Measurements from ENCODE around the gene SPAG6. TPM values are rescaled to one million over a fixed set of nuclear protein-coding genes. Genes with fewer than 3 reads are reported as not detected.

The SPAG6 gene
- total and polyA plus RNA-seq, 2 experiments from 2014 or later, result 0.21 TPM; not detected in 1

DNA sequence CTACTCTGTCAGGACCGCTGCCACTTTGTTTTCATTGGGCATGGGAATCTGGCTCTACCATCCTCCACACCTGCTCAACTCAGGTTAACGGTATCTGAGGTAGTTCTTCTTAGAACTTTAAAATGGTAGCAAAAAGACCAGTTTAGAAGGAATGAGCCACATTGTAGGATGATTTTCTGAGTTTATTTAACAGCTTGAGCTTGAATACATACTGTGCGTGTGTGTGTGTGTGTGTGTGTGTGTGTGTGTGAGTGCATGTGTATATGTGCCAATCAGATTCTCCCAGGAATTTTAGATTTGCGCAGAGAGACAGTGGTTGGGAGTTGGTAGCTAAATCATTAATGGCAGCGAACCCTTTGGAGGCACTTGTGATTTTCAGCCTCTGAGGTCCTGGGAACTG lies 81.4 kb downstream of the SPAG6 start:
- Mint-ChIP-seq H3K36me3 (ENCODE audit: low read depth) (no peaks in the 10 kb centered on the region), H3K4me3 (no peak overlapping the region), H3K4me1 (peaks cover 33% of the 10 kb centered on the region), H3K9me3 (no peaks in the 10 kb centered on the region), H3K27ac (no peak overlapping the region), H3K27me3 (ENCODE audit: insufficient read depth, low read depth, poor library complexity) (peaks cover 2% of the 10 kb centered on the region)
- 0 out of 2 replicates have a peak overlapping the region, but pooled peaks have one; percentile 83 for H2AFZ ChIP-seq
- H3K9me2 ChIP-seq (ENCODE audit: insufficient read depth), result peaks cover 7% of the 10 kb centered on the region; the same call in 1 of the 2 replicates
- no peaks in the 10 kb centered on the region for H3K27me3 ChIP-seq (ENCODE audit: insufficient read depth)
- no peaks in the 10 kb centered on the region for H3K79me2 ChIP-seq (replicated peaks; ENCODE audit: insufficient read depth)
- no peak overlapping the region for H3K27ac ChIP-seq (ENCODE audit: low read depth)
- TF ChIP-seq, protein P1, sequence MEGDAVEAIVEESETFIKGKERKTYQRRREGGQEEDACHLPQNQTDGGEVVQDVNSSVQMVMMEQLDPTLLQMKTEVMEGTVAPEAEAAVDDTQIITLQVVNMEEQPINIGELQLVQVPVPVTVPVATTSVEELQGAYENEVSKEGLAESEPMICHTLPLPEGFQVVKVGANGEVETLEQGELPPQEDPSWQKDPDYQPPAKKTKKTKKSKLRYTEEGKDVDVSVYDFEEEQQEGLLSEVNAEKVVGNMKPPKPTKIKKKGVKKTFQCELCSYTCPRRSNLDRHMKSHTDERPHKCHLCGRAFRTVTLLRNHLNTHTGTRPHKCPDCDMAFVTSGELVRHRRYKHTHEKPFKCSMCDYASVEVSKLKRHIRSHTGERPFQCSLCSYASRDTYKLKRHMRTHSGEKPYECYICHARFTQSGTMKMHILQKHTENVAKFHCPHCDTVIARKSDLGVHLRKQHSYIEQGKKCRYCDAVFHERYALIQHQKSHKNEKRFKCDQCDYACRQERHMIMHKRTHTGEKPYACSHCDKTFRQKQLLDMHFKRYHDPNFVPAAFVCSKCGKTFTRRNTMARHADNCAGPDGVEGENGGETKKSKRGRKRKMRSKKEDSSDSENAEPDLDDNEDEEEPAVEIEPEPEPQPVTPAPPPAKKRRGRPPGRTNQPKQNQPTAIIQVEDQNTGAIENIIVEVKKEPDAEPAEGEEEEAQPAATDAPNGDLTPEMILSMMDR (conservative IDR thresholded peaks at IDR 0.05; ENCODE audit: low read depth in 2 of 2), result no peak
- no peak for TF ChIP-seq POLR2AphosphoS5 (IDR thresholded peaks at IDR 0.05; ENCODE audit: low read depth)
- TF ChIP-seq, protein P2, sequence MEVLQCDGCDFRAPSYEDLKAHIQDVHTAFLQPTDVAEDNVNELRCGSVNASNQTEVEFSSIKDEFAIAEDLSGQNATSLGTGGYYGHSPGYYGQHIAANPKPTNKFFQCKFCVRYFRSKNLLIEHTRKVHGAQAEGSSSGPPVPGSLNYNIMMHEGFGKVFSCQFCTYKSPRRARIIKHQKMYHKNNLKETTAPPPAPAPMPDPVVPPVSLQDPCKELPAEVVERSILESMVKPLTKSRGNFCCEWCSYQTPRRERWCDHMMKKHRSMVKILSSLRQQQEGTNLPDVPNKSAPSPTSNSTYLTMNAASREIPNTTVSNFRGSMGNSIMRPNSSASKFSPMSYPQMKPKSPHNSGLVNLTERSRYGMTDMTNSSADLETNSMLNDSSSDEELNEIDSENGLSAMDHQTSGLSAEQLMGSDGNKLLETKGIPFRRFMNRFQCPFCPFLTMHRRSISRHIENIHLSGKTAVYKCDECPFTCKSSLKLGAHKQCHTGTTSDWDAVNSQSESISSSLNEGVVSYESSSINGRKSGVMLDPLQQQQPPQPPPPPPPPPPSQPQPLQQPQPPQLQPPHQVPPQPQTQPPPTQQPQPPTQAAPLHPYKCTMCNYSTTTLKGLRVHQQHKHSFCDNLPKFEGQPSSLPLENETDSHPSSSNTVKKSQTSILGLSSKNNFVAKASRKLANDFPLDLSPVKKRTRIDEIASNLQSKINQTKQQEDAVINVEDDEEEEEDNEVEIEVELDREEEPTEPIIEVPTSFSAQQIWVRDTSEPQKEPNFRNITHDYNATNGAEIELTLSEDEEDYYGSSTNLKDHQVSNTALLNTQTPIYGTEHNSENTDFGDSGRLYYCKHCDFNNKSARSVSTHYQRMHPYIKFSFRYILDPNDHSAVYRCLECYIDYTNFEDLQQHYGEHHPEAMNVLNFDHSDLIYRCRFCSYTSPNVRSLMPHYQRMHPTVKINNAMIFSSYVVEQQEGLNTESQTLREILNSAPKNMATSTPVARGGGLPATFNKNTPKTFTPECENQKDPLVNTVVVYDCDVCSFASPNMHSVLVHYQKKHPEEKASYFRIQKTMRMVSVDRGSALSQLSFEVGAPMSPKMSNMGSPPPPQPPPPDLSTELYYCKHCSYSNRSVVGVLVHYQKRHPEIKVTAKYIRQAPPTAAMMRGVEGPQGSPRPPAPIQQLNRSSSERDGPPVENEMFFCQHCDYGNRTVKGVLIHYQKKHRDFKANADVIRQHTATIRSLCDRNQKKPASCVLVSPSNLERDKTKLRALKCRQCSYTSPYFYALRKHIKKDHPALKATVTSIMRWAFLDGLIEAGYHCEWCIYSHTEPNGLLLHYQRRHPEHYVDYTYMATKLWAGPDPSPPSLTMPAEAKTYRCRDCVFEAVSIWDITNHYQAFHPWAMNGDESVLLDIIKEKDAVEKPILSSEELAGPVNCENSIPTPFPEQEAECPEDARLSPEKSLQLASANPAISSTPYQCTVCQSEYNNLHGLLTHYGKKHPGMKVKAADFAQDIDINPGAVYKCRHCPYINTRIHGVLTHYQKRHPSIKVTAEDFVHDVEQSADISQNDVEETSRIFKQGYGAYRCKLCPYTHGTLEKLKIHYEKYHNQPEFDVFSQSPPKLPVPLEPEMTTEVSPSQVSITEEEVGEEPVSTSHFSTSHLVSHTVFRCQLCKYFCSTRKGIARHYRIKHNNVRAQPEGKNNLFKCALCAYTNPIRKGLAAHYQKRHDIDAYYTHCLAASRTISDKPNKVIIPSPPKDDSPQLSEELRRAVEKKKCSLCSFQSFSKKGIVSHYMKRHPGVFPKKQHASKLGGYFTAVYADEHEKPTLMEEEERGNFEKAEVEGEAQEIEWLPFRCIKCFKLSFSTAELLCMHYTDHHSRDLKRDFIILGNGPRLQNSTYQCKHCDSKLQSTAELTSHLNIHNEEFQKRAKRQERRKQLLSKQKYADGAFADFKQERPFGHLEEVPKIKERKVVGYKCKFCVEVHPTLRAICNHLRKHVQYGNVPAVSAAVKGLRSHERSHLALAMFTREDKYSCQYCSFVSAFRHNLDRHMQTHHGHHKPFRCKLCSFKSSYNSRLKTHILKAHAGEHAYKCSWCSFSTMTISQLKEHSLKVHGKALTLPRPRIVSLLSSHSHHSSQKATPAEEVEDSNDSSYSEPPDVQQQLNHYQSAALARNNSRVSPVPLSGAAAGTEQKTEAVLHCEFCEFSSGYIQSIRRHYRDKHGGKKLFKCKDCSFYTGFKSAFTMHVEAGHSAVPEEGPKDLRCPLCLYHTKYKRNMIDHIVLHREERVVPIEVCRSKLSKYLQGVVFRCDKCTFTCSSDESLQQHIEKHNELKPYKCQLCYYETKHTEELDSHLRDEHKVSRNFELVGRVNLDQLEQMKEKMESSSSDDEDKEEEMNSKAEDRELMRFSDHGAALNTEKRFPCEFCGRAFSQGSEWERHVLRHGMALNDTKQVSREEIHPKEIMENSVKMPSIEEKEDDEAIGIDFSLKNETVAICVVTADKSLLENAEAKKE (CRISPR knock-in tag; IDR thresholded peaks at IDR 0.05), result no peak
- no peak for TF ChIP-seq JUNB (IDR thresholded peaks at IDR 0.05; ENCODE audit: unreplicated experiment)
- TF ChIP-seq NANOG (IDR thresholded peaks at IDR 0.05; ENCODE audit: borderline replicate concordance), result no peak
- no peak for TF ChIP-seq EZH2phosphoT487 (IDR thresholded peaks at IDR 0.05; ENCODE audit: unreplicated experiment)
- no peak for TF ChIP-seq REST (IDR thresholded peaks at IDR 0.05; ENCODE audit: unreplicated experiment)
- TF ChIP-seq ZNF331 (CRISPR knock-in tag; IDR thresholded peaks at IDR 0.05; ENCODE audit: low read depth), result no peak
- no peak for TF ChIP-seq EZH2 (IDR thresholded peaks at IDR 0.05; ENCODE audit: low read depth, unreplicated experiment)
- no peak for TF ChIP-seq CREB1 (CRISPR knock-in tag; IDR thresholded peaks at IDR 0.05; ENCODE audit: low read depth)
- TF ChIP-seq ZNF114 (CRISPR knock-in tag; IDR thresholded peaks at IDR 0.05), result no peak
- TF ChIP-seq STAT1 (IDR thresholded peaks at IDR 0.05; ENCODE audit: unreplicated experiment), result no peak
- TF ChIP-seq, protein P3, sequence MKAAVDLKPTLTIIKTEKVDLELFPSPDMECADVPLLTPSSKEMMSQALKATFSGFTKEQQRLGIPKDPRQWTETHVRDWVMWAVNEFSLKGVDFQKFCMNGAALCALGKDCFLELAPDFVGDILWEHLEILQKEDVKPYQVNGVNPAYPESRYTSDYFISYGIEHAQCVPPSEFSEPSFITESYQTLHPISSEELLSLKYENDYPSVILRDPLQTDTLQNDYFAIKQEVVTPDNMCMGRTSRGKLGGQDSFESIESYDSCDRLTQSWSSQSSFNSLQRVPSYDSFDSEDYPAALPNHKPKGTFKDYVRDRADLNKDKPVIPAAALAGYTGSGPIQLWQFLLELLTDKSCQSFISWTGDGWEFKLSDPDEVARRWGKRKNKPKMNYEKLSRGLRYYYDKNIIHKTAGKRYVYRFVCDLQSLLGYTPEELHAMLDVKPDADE (IDR thresholded peaks at IDR 0.05), result no peak
- H3K4me2 ChIP-seq, result 0 out of 2 replicates have a peak overlapping the region, but pooled peaks have one; percentile 37
- H3K36me3 ChIP-seq (ENCODE audit: insufficient read depth), result no peaks in the 10 kb centered on the region
- H3F3A ChIP-seq (replicated peaks; ENCODE audit: low read depth), result no peaks in the 10 kb centered on the region
- no peak overlapping the region for H3K4me3 ChIP-seq
- no peak for ATAC-seq
- DNase-seq (ENCODE audit: low spot score), result no peak
- H3K4me1 ChIP-seq (ENCODE audit: insufficient read depth), result peaks cover 16% of the 10 kb centered on the region
- no peaks in the 10 kb centered on the region for H4K20me1 ChIP-seq (replicated peaks; ENCODE audit: insufficient read depth)
